GM12878 (cell line): Measurements from ENCODE around the gene CAMK1. TPM values are rescaled to one million over a fixed set of nuclear protein-coding genes. Genes with fewer than 3 reads are reported as not detected.

Source experiments
- ATF2 ChIP-seq: IDR thresholded peaks from 2 replicates; pipeline ENCODE4 v1.6.1; 2012; ENCODE audit warnings: low read length, inconsistent platforms
- BHLHE40 ChIP-seq, 2 experiments: fragments of 450-650 bp in 1 of 2; IDR thresholded peaks; 2 replicates each; pipeline ENCODE4 v1.6.1; 2011 to 2017; ENCODE audit warnings: low read depth in 2 of 2, borderline replicate concordance in 1 of 2, improper control_type of control experiment in 1 of 2, low read length in 1 of 2, mild to moderate bottlenecking in 1 of 2
- CREB1 ChIP-seq: IDR thresholded peaks from 2 replicates; pipeline ENCODE4 v1.6.1; 2012; ENCODE audit warnings: low read depth, mild to moderate bottlenecking, inconsistent platforms
- DPF2 ChIP-seq: fragments of 450-650 bp; IDR thresholded peaks from 2 replicates; pipeline ENCODE4 v1.6.1; 2017; ENCODE audit warnings: mild to moderate bottlenecking
- EP300 ChIP-seq, 2 experiments: fragments of 150-350 bp in 1 of 2; IDR thresholded peaks; 2 replicates each; pipeline ENCODE4 v1.6.1; 2011 to 2012; ENCODE audit warnings: low read depth in 2 of 2, low read length in 2 of 2, borderline replicate concordance in 1 of 2, improper control_type of control experiment in 1 of 2, inconsistent platforms in 1 of 2; ENCODE audit not compliant: control insufficient read depth in 1 of 2
- FOXM1 ChIP-seq: IDR thresholded peaks from 2 replicates; pipeline ENCODE4 v1.6.1; 2012; ENCODE audit warnings: low read depth, mild to moderate bottlenecking, inconsistent platforms, low read length, moderate library complexity
- IKZF1 ChIP-seq: fragments of 450-650 bp; conservative IDR thresholded peaks from 2 replicates; pipeline ENCODE4 v1.6.1; 2017; ENCODE audit warnings: antibody characterized with exemption, mild to moderate bottlenecking
- IKZF2 ChIP-seq, 2 experiments: fragments of 450-650 bp; IDR thresholded peaks; 2 replicates each; pipeline ENCODE4 v1.6.1; 2017; ENCODE audit warnings: mild to moderate bottlenecking in 2 of 2, moderate library complexity in 2 of 2
- LARP7 ChIP-seq: fragments of 450-650 bp; IDR thresholded peaks from 2 replicates; pipeline ENCODE4 v1.6.1; 2017; ENCODE audit warnings: mild to moderate bottlenecking
- MEF2A ChIP-seq: IDR thresholded peaks from 2 replicates; pipeline ENCODE4 v1.6.1; 2011; ENCODE audit warnings: low read depth, mild to moderate bottlenecking, low read length, moderate library complexity; ENCODE audit not compliant: insufficient read depth
- MEF2B ChIP-seq: fragments of 450-650 bp; IDR thresholded peaks from 2 replicates; pipeline ENCODE4 v1.6.1; 2018; ENCODE audit warnings: mild to moderate bottlenecking, moderate library complexity; ENCODE audit not compliant: partially characterized antibody, poor library complexity, severe bottlenecking
- PAX5 ChIP-seq: IDR thresholded peaks from 2 replicates; pipeline ENCODE4 v1.6.1; 2011; ENCODE audit warnings: low read depth, low read length, borderline replicate concordance
- POLR2AphosphoS2 ChIP-seq: IDR thresholded peaks from 2 replicates; pipeline ENCODE4 v1.6.1; 2011; ENCODE audit warnings: low read depth, mild to moderate bottlenecking, low read length, improper control_type of control experiment, moderate library complexity
- RELA ChIP-seq: fragments of 450-650 bp; IDR thresholded peaks from 2 replicates; pipeline ENCODE4 v1.8.0; 2014; ENCODE audit warnings: borderline replicate concordance; ENCODE audit not compliant: partially characterized antibody
- SPI1 ChIP-seq: IDR thresholded peaks from 2 replicates; pipeline ENCODE4 v1.6.1; 2011; ENCODE audit warnings: low read depth, mild to moderate bottlenecking, low read length, moderate library complexity, borderline replicate concordance; ENCODE audit not compliant: insufficient read depth
- SREBF1 ChIP-seq: IDR thresholded peaks from 2 replicates; pipeline ENCODE4 v1.6.1; 2012; ENCODE audit warnings: mild to moderate bottlenecking, low read length
- STAT1 ChIP-seq: fragments of 450-650 bp; conservative IDR thresholded peaks from 2 replicates; pipeline ENCODE4 v1.6.1; 2014; ENCODE audit warnings: antibody characterized with exemption, mild to moderate bottlenecking
- ZNF384 ChIP-seq: IDR thresholded peaks from 2 replicates; pipeline ENCODE4 v1.6.1; 2012; ENCODE audit warnings: low read depth, mild to moderate bottlenecking, low read length, improper control_type of control experiment, borderline replicate concordance
- ZNF687 ChIP-seq: fragments of 450-650 bp; IDR thresholded peaks from 2 replicates; pipeline ENCODE4 v1.6.1; 2017; ENCODE audit warnings: mild to moderate bottlenecking, moderate library complexity
- polyA plus RNA-seq, 11 experiments: library from polyadenylated mRNA; depleted of rRNA in 4 of 11; unstranded in 6 of 11; stranded (reverse) in 5 of 11; fragments of >200 nt; fragmentation: Nextera tagmentation in 4 of 11; fragmentation: Illumina TruSeq in 1 of 11; extraction: Ambion mirVana in 4 of 11; extraction: Trizol in 1 of 11; gene quantifications; 1 replicate in 1 of 11; 2 replicates in 10 of 11; pipeline versions ENCODE4 v1.2.1 to v1.2.3, GENCODE V29; 2011 to 2016; ENCODE audit warnings: inconsistent platforms in 2 of 11, missing spikeins in 2 of 11, low read depth in 1 of 11
- total RNA-seq, 4 experiments: library from RNA; depleted of rRNA in 3 of 4; stranded (reverse); fragments of >200 nt in 3 of 4; fragmentation: Illumina TruSeq in 1 of 4; extraction: Trizol in 1 of 4; gene quantifications; 2 replicates each; pipeline versions ENCODE4 v1.2.1 to v1.2.3, GENCODE V29; 2013 to 2021
- TF ChIP-seq, protein P1 (sequence below): fragments of 450-650 bp; IDR thresholded peaks from 2 replicates; pipeline ENCODE4 v1.6.1; 2016; ENCODE audit warnings: mild to moderate bottlenecking
- TF ChIP-seq, protein P2 (sequence below): fragments of 450-650 bp; IDR thresholded peaks from 2 replicates; pipeline ENCODE4 v1.6.1; 2016; ENCODE audit warnings: mild to moderate bottlenecking

The CAMK1 gene
- total and polyA plus RNA-seq, 10 of the 15 experiments (the other 5 are each of a cell fraction or from before 2014, with no cell fraction given): 0.24 to 2.1 (median 0.51) TPM; not detected in 2

DNA sequence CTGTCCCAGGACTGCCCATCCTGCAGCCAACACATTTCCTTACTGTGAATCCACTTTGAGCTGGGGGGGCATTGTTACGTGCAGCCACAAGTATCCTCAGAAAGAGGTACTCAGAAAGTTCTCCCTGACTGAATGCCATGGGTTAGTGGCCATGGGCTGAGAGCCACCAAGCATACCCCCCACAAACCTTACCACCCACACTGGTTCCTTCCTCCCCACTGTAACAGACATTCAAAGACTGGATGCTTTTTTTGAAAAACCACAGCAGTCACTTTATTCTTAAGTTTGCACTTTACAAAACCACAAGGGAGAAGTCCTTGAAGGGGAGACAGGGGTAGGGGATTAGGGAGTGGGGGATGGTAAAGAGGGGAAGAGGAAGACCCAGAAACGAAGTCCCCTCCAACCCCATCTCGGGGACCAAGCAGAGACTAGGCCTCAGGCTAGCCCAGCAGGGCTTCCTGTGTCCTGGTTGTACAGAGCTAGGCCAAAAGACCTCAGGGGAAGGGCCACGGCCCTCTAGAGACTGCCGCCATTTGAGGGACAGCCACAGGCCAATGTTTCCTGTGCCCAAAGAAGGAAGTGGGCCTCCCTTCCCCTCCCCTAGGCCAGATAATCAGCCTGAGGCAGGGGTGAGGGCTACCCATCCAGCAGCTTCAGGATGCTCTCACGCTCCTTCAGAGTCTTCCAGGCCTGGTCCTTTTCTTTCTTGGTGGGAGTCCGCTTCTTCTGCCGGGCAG lies 10.1 kb upstream of the CAMK1 start (continued):
- TF ChIP-seq, protein P1, sequence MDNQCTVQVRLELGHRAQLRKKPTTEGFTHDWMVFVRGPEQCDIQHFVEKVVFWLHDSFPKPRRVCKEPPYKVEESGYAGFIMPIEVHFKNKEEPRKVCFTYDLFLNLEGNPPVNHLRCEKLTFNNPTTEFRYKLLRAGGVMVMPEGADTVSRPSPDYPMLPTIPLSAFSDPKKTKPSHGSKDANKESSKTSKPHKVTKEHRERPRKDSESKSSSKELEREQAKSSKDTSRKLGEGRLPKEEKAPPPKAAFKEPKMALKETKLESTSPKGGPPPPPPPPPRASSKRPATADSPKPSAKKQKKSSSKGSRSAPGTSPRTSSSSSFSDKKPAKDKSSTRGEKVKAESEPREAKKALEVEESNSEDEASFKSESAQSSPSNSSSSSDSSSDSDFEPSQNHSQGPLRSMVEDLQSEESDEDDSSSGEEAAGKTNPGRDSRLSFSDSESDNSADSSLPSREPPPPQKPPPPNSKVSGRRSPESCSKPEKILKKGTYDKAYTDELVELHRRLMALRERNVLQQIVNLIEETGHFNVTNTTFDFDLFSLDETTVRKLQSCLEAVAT: peak; percentile 67; the same call in 1 of the 2 replicates
- peak; percentile 76; the same call in 1 of the 2 replicates for TF ChIP-seq FOXM1
- TF ChIP-seq ZNF687: 0 out of 2 replicates have a peak, but pooled peaks have one; percentile 37
- TF ChIP-seq RELA: no peak
- TF ChIP-seq, protein P2, sequence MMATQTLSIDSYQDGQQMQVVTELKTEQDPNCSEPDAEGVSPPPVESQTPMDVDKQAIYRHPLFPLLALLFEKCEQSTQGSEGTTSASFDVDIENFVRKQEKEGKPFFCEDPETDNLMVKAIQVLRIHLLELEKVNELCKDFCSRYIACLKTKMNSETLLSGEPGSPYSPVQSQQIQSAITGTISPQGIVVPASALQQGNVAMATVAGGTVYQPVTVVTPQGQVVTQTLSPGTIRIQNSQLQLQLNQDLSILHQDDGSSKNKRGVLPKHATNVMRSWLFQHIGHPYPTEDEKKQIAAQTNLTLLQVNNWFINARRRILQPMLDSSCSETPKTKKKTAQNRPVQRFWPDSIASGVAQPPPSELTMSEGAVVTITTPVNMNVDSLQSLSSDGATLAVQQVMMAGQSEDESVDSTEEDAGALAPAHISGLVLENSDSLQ: peak; percentile 86
- TF ChIP-seq STAT1: no peak
- TF ChIP-seq ATF2: peak; percentile 44; the same call in 1 of the 2 replicates
- TF ChIP-seq EP300 (IDR thresholded peaks at IDR 0.05; ENCODE audit: borderline replicate concordance in 1 of 2, control insufficient read depth in 1 of 2, low read depth in 2 of 2, low read length in 2 of 2): peak in 1 of 2 experiments; percentile 45; a peak in 1 of 4 replicates
- TF ChIP-seq IKZF1: peak; percentile 56; the same call in 1 of the 2 replicates
- peak; percentile 68 for TF ChIP-seq SPI1
- TF ChIP-seq DPF2: peak; percentile 31; the same call in 1 of the 2 replicates
- TF ChIP-seq CREB1: 0 out of 2 replicates have a peak, but pooled peaks have one; percentile 23
- peak in 1 of 2 experiments; percentile 16; a peak in 1 of 4 replicates for TF ChIP-seq BHLHE40 (IDR thresholded peaks at IDR 0.05; ENCODE audit: borderline replicate concordance in 1 of 2, low read depth in 2 of 2, low read length in 1 of 2)
- peak; percentile 44 to 46; a peak in 2 of 4 replicates for TF ChIP-seq IKZF2 (IDR thresholded peaks at IDR 0.05)
- TF ChIP-seq PAX5: 0 out of 2 replicates have a peak, but pooled peaks have one; percentile 28
- 0 out of 2 replicates have a peak, but pooled peaks have one; percentile 16 for TF ChIP-seq MEF2A
- TF ChIP-seq MEF2B: peak; percentile 69
- no peak for TF ChIP-seq POLR2AphosphoS2
- peak; percentile 60; the same call in 1 of the 2 replicates for TF ChIP-seq ZNF384
- TF ChIP-seq LARP7: peak; percentile 41; the same call in 1 of the 2 replicates
- no peak for TF ChIP-seq SREBF1
